ENCODE results near the gene DOK6. TPM values are rescaled to one million over a fixed set of nuclear protein-coding genes. Genes with fewer than 3 reads are reported as not detected.
"Not testable (repeated sequence)": the region's sequence is repeated elsewhere in the genome, so short reads cannot be mapped to it uniquely, and the experiment has no call there.

DOK6 gene
- polyA plus RNA-seq, 4 donors: 0.27 to 5.7 (median 0.63) TPM; not detected in 1

- WGBS, 3 donors: 29 to 59% (median 40%) methylated on average over 3 of the region's 3 CpGs
- Histone ChIP-seq H3K27ac (ENCODE audit: low read depth in 1 of 3, low read length in 2 of 3) (no peak overlapping the region), H3K27me3 (ENCODE audit: control insufficient read depth in 3 of 3, insufficient read depth in 3 of 3, low read length in 3 of 3) (no peaks in the 10 kb centered on the region), H3K36me3 (ENCODE audit: control insufficient read depth in 3 of 3, insufficient read depth in 2 of 3, low read depth in 1 of 3, low read length in 3 of 3) (no peaks in the 10 kb centered on the region), H3K4me1 (ENCODE audit: control insufficient read depth in 3 of 3, insufficient read depth in 2 of 3, low read depth in 1 of 3, low read length in 2 of 3) (no peaks in the 10 kb centered on the region), H3K4me3 (ENCODE audit: low read depth in 1 of 3, low read length in 3 of 3) (no peak overlapping the region), H3K9me3 (ENCODE audit: control insufficient read depth in 2 of 2, insufficient read depth in 1 of 2, low read depth in 1 of 2, low read length in 1 of 2) (no peaks in the 10 kb centered on the region)
- no peak for DNase-seq
- FAIRE-seq: no peak
Observed at GRCh38 chr18:69648486-69648885, 247.8 kb downstream of the DOK6 start.

- Histone ChIP-seq H3K27ac (ENCODE audit: low read depth in 1 of 3, low read length in 2 of 3) (no peak overlapping the region), H3K36me3 (ENCODE audit: control insufficient read depth in 3 of 3, insufficient read depth in 2 of 3, low read depth in 1 of 3, low read length in 3 of 3) (no peaks in the 10 kb centered on the region), H3K4me1 (ENCODE audit: control insufficient read depth in 3 of 3, insufficient read depth in 2 of 3, low read depth in 1 of 3, low read length in 2 of 3) (no peaks in the 10 kb centered on the region), H3K9me3 (ENCODE audit: control insufficient read depth in 2 of 2, insufficient read depth in 1 of 2, low read depth in 1 of 2, low read length in 1 of 2) (no peaks in the 10 kb centered on the region), H3K4me3 (ENCODE audit: low read depth in 1 of 3, low read length in 3 of 3) (no peak overlapping the region), H3K27me3 (ENCODE audit: control insufficient read depth in 3 of 3, insufficient read depth in 3 of 3, low read length in 3 of 3) (no peaks in the 10 kb centered on the region)
- DNase-seq: no peak
- no peak for FAIRE-seq
- 21 to 56% (median 29%) methylated on average over 2 of the region's 2 CpGs for WGBS, 3 donors
Observed at GRCh38 chr18:69649684-69650083, 249.0 kb downstream of the DOK6 start.

- H3K4me1 ChIP-seq (ENCODE audit: control insufficient read depth in 3 of 3, insufficient read depth in 2 of 3, low read depth in 1 of 3, low read length in 2 of 3): no peaks in the 10 kb centered on the region
- H3K27me3 ChIP-seq (ENCODE audit: control insufficient read depth in 3 of 3, insufficient read depth in 3 of 3, low read length in 3 of 3): no peaks in the 10 kb centered on the region
- H3K27ac ChIP-seq (ENCODE audit: low read depth in 1 of 3, low read length in 2 of 3): no peak overlapping the region
- FAIRE-seq (no peak), DNase-seq (no peak)
- 87 to 93% (median 93%) methylated on average over 5 of the region's 5 CpGs for WGBS, 3 donors
- H3K36me3 ChIP-seq (ENCODE audit: control insufficient read depth in 3 of 3, insufficient read depth in 2 of 3, low read depth in 1 of 3, low read length in 3 of 3): no peaks in the 10 kb centered on the region
- H3K9me3 ChIP-seq (ENCODE audit: control insufficient read depth in 2 of 2, insufficient read depth in 1 of 2, low read depth in 1 of 2, low read length in 1 of 2): no peaks in the 10 kb centered on the region
- H3K4me3 ChIP-seq (ENCODE audit: low read depth in 1 of 3, low read length in 3 of 3): no peak overlapping the region
Observed at GRCh38 chr18:69651243-69651642, 250.6 kb downstream of the DOK6 start.

GRCh38 chr18:69655816-69656215, 255.1 kb downstream of the DOK6 start:
- no peak overlapping the region for H3K4me3 ChIP-seq (ENCODE audit: low read depth in 1 of 3, low read length in 3 of 3)
- no peaks in the 10 kb centered on the region for H3K27me3 ChIP-seq (ENCODE audit: control insufficient read depth in 3 of 3, insufficient read depth in 3 of 3, low read length in 3 of 3)
- no peak for DNase-seq
- no peak overlapping the region for H3K27ac ChIP-seq (ENCODE audit: low read depth in 1 of 3, low read length in 2 of 3)
- no peaks in the 10 kb centered on the region for H3K4me1 ChIP-seq (ENCODE audit: control insufficient read depth in 3 of 3, insufficient read depth in 2 of 3, low read depth in 1 of 3, low read length in 2 of 3)
- no peak for FAIRE-seq
- no peaks in the 10 kb centered on the region for H3K36me3 ChIP-seq (ENCODE audit: control insufficient read depth in 3 of 3, insufficient read depth in 2 of 3, low read depth in 1 of 3, low read length in 3 of 3)
- H3K9me3 ChIP-seq (ENCODE audit: control insufficient read depth in 2 of 2, insufficient read depth in 1 of 2, low read depth in 1 of 2, low read length in 1 of 2): no peaks in the 10 kb centered on the region

- WGBS, 3 donors: 73 to 78% (median 77%) methylated on average over 4 of the region's 4 CpGs
- H3K9me3 ChIP-seq (ENCODE audit: control insufficient read depth in 2 of 2, insufficient read depth in 1 of 2, low read depth in 1 of 2, low read length in 1 of 2): no peaks in the 10 kb centered on the region
- no peak for FAIRE-seq
Observed at GRCh38 chr18:69658103-69658502, 257.4 kb downstream of the DOK6 start.

GRCh38 chr18:69658685-69659084, 258.0 kb downstream of the DOK6 start:
- no peak overlapping the region for H3K27ac ChIP-seq (ENCODE audit: low read depth in 1 of 3, low read length in 2 of 3)

More at GRCh38 chr18:69658103-69658502, 257.4 kb downstream of the DOK6 start:
- Histone ChIP-seq H3K4me3 (ENCODE audit: low read depth in 1 of 3, low read length in 3 of 3) (no peak overlapping the region), H3K4me1 (ENCODE audit: control insufficient read depth in 3 of 3, insufficient read depth in 2 of 3, low read depth in 1 of 3, low read length in 2 of 3) (no peaks in the 10 kb centered on the region), H3K27me3 (ENCODE audit: control insufficient read depth in 3 of 3, insufficient read depth in 3 of 3, low read length in 3 of 3) (no peaks in the 10 kb centered on the region), H3K27ac (ENCODE audit: low read depth in 1 of 3, low read length in 2 of 3) (no peak overlapping the region), H3K36me3 (ENCODE audit: control insufficient read depth in 3 of 3, insufficient read depth in 2 of 3, low read depth in 1 of 3, low read length in 3 of 3) (no peaks in the 10 kb centered on the region)
- DNase-seq: no peak

GRCh38 chr18:69659142-69659651, 258.5 kb downstream of the DOK6 start:
- Histone ChIP-seq H3K27ac (ENCODE audit: low read depth in 1 of 3, low read length in 2 of 3) (no peak overlapping the region), H3K36me3 (ENCODE audit: control insufficient read depth in 3 of 3, insufficient read depth in 2 of 3, low read depth in 1 of 3, low read length in 3 of 3) (no peaks in the 10 kb centered on the region), H3K27me3 (ENCODE audit: control insufficient read depth in 3 of 3, insufficient read depth in 3 of 3, low read length in 3 of 3) (no peaks in the 10 kb centered on the region), H3K4me1 (ENCODE audit: control insufficient read depth in 3 of 3, insufficient read depth in 2 of 3, low read depth in 1 of 3, low read length in 2 of 3) (no peaks in the 10 kb centered on the region), H3K4me3 (ENCODE audit: low read depth in 1 of 3, low read length in 3 of 3) (no peak overlapping the region), H3K9me3 (ENCODE audit: control insufficient read depth in 2 of 2, insufficient read depth in 1 of 2, low read depth in 1 of 2, low read length in 1 of 2) (no peaks in the 10 kb centered on the region)
- FAIRE-seq (no peak), DNase-seq (peak in 1 of 2 donors; percentile 15)
- 13 to 37% (median 28%) methylated on average over 6 of the region's 6 CpGs for WGBS, 3 donors

More at GRCh38 chr18:69658685-69659084, 258.0 kb downstream of the DOK6 start:
- Histone ChIP-seq H3K9me3 (ENCODE audit: control insufficient read depth in 2 of 2, insufficient read depth in 1 of 2, low read depth in 1 of 2, low read length in 1 of 2) (no peaks in the 10 kb centered on the region), H3K27me3 (ENCODE audit: control insufficient read depth in 3 of 3, insufficient read depth in 3 of 3, low read length in 3 of 3) (no peaks in the 10 kb centered on the region), H3K36me3 (ENCODE audit: control insufficient read depth in 3 of 3, insufficient read depth in 2 of 3, low read depth in 1 of 3, low read length in 3 of 3) (no peaks in the 10 kb centered on the region), H3K4me3 (ENCODE audit: low read depth in 1 of 3, low read length in 3 of 3) (no peak overlapping the region), H3K4me1 (ENCODE audit: control insufficient read depth in 3 of 3, insufficient read depth in 2 of 3, low read depth in 1 of 3, low read length in 2 of 3) (no peaks in the 10 kb centered on the region)
- WGBS, 3 donors: 44 to 77% (median 65%) methylated on average over 2 of the region's 2 CpGs
- FAIRE-seq: no peak
- DNase-seq: no peak

GRCh38 chr18:69662090-69662489, 261.4 kb downstream of the DOK6 start:
- FAIRE-seq; H3K36me3 ChIP-seq (ENCODE audit: control insufficient read depth in 3 of 3, insufficient read depth in 2 of 3, low read depth in 1 of 3, low read length in 3 of 3); H3K9me3 ChIP-seq (ENCODE audit: control insufficient read depth in 2 of 2, insufficient read depth in 1 of 2, low read depth in 1 of 2, low read length in 1 of 2); H3K4me3 ChIP-seq (ENCODE audit: low read depth in 1 of 3, low read length in 3 of 3); H3K27me3 ChIP-seq (ENCODE audit: control insufficient read depth in 3 of 3, insufficient read depth in 3 of 3, low read length in 3 of 3); H3K4me1 ChIP-seq (ENCODE audit: control insufficient read depth in 3 of 3, insufficient read depth in 2 of 3, low read depth in 1 of 3, low read length in 2 of 3); DNase-seq; H3K27ac ChIP-seq (ENCODE audit: low read depth in 1 of 3, low read length in 2 of 3): not testable (repeated sequence)
- WGBS, 3 donors: 57 to 82% (median 68%) methylated on average over 5 of the region's 5 CpGs

- no peak overlapping the region for H3K27ac ChIP-seq (ENCODE audit: low read depth in 1 of 3, low read length in 2 of 3)
- H3K36me3 ChIP-seq (ENCODE audit: control insufficient read depth in 3 of 3, insufficient read depth in 2 of 3, low read depth in 1 of 3, low read length in 3 of 3): no peaks in the 10 kb centered on the region
- WGBS, 3 donors: 47 to 62% (median 50%) methylated on average over 3 of the region's 3 CpGs
- no peaks in the 10 kb centered on the region for H3K27me3 ChIP-seq (ENCODE audit: control insufficient read depth in 3 of 3, insufficient read depth in 3 of 3, low read length in 3 of 3)
- H3K4me1 ChIP-seq (ENCODE audit: control insufficient read depth in 3 of 3, insufficient read depth in 2 of 3, low read depth in 1 of 3, low read length in 2 of 3): no peaks in the 10 kb centered on the region
- FAIRE-seq (no peak), DNase-seq (no peak)
- H3K9me3 ChIP-seq (ENCODE audit: control insufficient read depth in 2 of 2, insufficient read depth in 1 of 2, low read depth in 1 of 2, low read length in 1 of 2): no peaks in the 10 kb centered on the region
- H3K4me3 ChIP-seq (ENCODE audit: low read depth in 1 of 3, low read length in 3 of 3): no peak overlapping the region
Observed at GRCh38 chr18:69664399-69664798, 263.7 kb downstream of the DOK6 start.
